ENCODE data around the gene SULF2. TPM values are rescaled to one million over a fixed set of nuclear protein-coding genes. Genes with fewer than 3 reads are reported as not detected.
"Not testable (repeated sequence)": the region's sequence is repeated elsewhere in the genome, so short reads cannot be mapped to it uniquely, and the experiment has no call there.

Gene SULF2
- total RNA-seq: 74.7 TPM

DNA sequence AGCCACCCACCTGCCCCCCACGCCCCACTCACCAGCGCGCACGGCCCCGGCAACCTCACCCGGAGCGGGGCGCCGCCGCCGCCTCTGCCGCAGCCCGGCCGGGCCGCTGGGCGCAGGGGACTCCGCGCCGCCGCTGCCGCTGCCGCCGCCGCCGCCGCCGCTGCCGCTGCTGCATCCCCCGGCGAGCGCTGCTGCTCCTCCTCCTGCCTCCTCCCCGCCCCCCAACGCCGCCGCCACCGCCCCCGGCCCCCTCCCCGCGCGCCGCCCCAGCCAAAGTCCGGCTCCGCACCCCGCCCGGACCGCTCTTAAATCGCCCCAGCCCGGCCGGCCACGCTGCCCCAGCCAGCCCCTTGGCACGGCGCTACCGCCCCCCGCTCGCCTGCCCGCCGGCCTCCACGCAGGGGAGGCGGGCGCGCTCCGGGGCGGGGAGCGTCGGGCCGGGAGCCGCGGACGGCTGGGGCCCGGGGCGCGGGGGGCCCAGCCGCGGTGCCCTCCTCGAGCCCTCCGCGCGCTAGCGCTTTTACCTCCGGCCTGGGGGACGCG is at the start of gene SULF2:
TSS of gene SULF2 (minus strand) at position 171 of the 543 bp plus-strand sequence. CDS start 28,118 bp downstream, outside the sequence.
- no peaks in the 10 kb centered on the region for H3K9me3 ChIP-seq (ENCODE audit: low read depth, low read length)
- peaks cover 43% of the 10 kb centered on the region for H3K27me3 ChIP-seq (ENCODE audit: insufficient read depth, low read length)
- H3K4me1 ChIP-seq (ENCODE audit: insufficient read depth, low read length): peaks cover 35% of the 10 kb centered on the region
- H3K4me3 ChIP-seq (ENCODE audit: low read length): peak within 1 kb of the TSS; percentile 50

DNA sequence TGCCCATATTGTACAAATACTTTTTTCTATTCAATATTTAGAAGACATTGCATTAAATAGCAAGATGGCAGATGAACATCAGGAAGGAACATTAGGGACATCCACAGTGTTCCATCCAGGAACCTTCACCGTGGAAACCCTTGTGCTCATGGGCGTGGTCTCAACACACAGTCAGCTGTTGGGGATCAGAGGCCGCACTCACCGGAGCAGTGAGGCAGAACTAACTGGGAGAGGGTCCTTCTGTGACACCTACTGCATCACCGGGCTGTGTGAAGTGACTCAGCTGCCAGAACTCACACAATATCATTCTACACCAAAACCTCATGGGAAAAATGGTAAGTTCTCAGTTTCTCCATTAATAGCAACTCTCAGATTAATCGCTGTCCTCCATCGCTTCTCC is 46.4 kb upstream of the SULF2 start:
- H3K27me3 ChIP-seq (ENCODE audit: insufficient read depth, low read length); H3K9me3 ChIP-seq (ENCODE audit: low read depth, low read length); H3K4me3 ChIP-seq (ENCODE audit: low read length); H3K4me1 ChIP-seq (ENCODE audit: insufficient read depth, low read length): not testable (repeated sequence)

DNA sequence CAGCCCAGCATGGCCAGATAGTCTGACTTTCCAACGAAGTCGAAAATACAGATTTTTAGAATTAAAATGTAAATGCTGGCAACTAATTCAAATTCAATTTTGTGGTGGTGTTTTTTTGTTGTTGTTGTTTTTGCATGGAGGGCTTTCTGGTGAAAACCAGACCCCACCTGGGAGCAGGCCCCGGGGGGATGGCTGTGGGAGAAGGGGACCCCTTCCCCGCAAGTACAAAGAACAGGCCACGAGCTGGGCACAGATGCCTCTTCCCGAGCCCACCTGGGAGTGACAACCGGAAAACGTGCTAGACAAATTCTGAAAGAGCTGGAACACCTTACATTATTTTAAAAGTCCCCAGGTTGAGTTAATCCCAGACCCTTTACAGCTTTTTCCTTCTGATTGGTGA is 41.4 kb upstream of the SULF2 start:
- not testable (repeated sequence) for H3K4me1 ChIP-seq (ENCODE audit: insufficient read depth, low read length); H3K27me3 ChIP-seq (ENCODE audit: insufficient read depth, low read length); H3K9me3 ChIP-seq (ENCODE audit: low read depth, low read length); H3K4me3 ChIP-seq (ENCODE audit: low read length)

DNA sequence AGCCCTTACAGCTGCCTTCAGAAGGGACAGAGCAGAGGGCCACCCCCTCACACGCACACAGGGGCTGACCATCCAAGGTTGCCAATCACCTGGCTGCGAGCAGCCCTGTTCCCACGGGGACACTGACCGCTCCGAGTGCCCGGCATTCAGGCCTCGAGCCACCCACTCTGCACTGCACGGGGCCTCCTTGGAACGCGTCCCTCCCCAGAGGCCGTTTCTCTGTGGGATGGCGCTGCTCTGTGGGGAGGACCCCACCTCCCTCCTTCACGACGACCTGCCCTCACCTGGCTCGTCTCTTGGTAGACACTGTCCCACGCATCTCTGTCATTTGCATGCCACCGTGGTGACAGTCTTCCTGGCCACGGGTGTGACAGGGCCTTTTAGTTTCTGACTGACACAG is 40.7 kb upstream of the SULF2 start:
- H3K9me3 ChIP-seq (ENCODE audit: low read depth, low read length); H3K4me1 ChIP-seq (ENCODE audit: insufficient read depth, low read length); H3K27me3 ChIP-seq (ENCODE audit: insufficient read depth, low read length); H3K4me3 ChIP-seq (ENCODE audit: low read length): not testable (repeated sequence)

DNA sequence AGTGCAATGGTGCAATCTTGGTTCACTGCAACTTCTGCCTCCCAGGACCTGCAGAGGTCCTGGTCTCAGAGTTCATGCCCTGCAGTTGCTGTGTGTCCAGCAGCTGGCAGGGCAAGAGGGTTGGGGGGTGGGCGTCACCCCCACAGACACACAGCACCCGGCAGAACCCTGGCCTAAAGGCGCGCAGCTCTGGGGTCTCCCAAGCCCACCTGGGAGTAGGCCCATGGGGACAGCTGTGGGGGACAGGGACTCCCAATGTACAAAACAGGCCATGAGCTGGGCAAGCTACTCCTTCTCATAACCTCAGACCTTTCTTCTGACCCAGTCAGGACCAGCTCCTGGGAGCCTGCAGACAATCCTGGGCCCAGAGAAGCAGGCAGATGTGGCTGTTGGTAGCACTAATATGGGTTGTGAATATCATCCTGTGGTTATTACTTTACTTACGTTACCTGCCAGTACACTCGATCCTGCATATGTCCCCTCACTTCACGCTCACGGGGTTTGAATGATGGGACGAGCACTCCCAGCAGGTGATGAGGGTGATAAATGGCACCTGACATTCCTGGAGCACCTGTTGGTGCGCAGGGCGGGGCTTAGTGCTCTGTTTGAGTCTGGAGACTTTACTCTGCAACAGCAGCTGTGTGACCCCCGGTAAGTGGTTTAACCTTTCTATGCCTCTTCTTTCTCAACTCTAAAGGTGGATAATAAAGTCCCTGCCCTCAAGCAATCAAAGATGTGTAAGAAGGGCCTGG is 39.9 kb upstream of the SULF2 start:
- H3K9me3 ChIP-seq (ENCODE audit: low read depth, low read length): no peaks in the 10 kb centered on the region
- no peaks in the 10 kb centered on the region for H3K27me3 ChIP-seq (ENCODE audit: insufficient read depth, low read length)
- H3K4me3 ChIP-seq (ENCODE audit: low read length): no peak overlapping the region
- no peaks in the 10 kb centered on the region for H3K4me1 ChIP-seq (ENCODE audit: insufficient read depth, low read length)

DNA sequence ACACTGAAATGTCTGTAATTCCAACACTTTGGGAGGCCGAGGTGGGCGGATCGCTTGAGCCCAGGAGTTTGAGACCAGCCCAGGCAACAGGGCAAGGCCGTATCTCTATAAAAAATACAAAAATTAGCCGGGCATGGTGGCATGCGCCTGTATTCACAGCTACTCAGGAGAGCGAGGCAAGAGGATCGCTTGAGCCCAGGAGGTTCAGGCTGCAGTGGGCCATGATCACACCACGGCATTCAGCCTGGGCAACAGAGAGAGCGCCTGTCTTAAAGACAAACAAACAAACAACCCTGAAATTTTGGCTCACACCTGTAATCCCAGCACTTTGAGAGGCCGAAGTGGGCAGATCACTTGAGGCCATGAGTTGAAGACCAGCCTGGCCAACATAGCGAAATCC is 38.7 kb upstream of the SULF2 start:
- not testable (repeated sequence) for H3K4me1 ChIP-seq (ENCODE audit: insufficient read depth, low read length); H3K27me3 ChIP-seq (ENCODE audit: insufficient read depth, low read length); H3K9me3 ChIP-seq (ENCODE audit: low read depth, low read length); H3K4me3 ChIP-seq (ENCODE audit: low read length)

DNA sequence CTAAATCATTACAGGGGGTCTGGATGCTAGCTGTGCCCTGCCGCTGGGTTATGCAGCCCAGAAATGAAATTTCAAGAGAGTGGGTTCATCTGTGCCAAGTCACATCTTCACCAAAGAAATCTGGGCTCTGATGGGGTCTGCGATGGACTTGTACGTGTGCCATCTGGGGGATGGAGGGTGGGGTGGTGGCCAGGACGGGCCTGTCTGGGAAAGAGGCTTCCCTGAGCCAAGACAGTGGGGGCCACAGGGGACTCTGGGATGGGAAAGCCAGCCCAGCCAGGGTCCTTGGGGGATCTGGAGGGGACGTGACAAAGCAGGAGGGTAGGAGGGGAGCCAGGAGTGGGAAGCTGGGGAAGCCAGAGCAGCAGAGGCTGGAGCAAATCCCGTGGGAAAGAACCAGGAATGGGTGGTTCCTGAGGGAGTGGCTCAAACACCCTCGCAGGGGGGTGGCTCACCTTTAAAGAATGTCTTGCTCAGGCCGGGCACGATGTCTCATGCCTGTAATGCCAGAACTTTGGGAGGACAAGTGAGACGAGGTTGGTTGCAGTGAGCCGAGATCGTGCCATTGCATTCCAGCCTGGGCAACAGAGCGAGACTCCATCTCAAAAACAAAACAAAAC is 36.3 kb upstream of the SULF2 start:
- Histone ChIP-seq H3K9me3 (ENCODE audit: low read depth, low read length) (no peaks in the 10 kb centered on the region), H3K4me3 (ENCODE audit: low read length) (no peak overlapping the region), H3K4me1 (ENCODE audit: insufficient read depth, low read length) (no peaks in the 10 kb centered on the region), H3K27me3 (ENCODE audit: insufficient read depth, low read length) (no peaks in the 10 kb centered on the region)

DNA sequence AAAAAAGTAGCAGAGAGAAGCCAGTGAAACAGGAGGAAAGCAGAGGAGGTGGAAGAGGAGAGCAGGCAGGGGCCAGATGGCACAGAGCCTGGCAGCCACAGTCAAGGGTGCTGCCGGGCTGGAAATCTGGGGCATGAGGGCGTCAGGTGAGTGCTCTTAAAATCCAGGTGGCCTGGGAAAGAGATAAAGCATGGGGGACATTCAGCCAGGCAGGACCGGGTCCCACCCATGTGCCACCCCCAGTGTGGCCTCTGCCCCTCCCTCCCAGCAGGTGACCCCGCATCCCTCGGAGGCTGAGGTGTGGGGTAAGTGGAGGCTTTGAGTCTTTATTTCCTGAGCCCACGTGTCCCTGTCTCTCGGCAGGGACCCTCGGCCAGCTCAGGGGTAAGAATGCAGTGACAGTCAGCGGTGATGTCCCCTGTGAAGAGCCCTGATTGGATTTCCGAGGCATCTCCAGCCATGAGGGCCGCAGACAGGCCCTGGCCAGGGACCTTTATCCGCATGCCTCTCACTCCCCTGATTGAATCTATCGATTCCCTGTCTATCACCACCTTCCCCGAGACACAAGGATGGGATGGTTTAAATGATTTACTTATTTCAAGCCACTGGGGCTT is 33.8 kb upstream of the SULF2 start:
- H3K9me3 ChIP-seq (ENCODE audit: low read depth, low read length): no peaks in the 10 kb centered on the region
- H3K4me1 ChIP-seq (ENCODE audit: insufficient read depth, low read length): no peaks in the 10 kb centered on the region
- no peak overlapping the region for H3K4me3 ChIP-seq (ENCODE audit: low read length)
- no peaks in the 10 kb centered on the region for H3K27me3 ChIP-seq (ENCODE audit: insufficient read depth, low read length)

DNA sequence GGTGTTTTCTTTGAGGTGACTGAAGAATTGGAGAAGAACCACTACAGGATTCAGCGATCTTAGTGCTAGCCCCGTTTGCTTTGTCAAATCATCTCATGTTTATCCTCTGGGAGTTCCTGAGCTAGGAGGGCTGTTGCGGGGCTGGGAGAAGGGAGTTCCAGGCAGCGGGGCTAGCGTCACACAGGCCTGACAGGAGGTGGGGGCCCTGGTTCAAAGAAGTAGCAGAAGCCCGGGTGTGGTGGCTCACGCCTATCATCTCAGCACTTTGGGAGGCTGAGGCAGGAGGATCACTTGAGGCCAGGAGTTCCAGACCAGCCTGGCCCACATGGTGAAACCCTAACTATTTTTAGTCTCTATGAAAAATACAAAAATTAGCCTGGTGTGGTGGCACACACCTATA is 33.2 kb upstream of the SULF2 start:
- Histone ChIP-seq H3K4me3 (ENCODE audit: low read length) (no peak overlapping the region), H3K9me3 (ENCODE audit: low read depth, low read length) (no peaks in the 10 kb centered on the region), H3K4me1 (ENCODE audit: insufficient read depth, low read length) (no peaks in the 10 kb centered on the region), H3K27me3 (ENCODE audit: insufficient read depth, low read length) (no peaks in the 10 kb centered on the region)

DNA sequence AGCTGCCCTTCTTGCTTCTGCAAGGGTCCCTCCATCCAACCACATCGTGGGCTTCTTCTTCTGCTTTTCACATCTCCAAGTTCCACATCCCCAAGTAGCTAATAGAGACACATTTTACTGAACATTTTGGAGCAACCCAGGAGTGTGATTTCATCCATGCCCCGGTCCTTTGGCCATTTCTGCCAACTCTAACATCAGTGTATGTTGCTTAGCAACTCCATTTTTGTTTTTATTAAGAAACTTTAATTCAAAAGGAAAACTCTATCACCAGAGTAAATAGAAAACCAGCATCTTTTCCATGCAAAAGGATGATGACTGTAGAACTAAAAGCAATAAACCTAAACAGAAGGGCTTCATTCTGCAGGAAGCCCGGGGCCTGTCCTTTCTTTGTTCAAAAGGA is 32.7 kb upstream of the SULF2 start:
- Histone ChIP-seq H3K4me3 (ENCODE audit: low read length) (no peak overlapping the region), H3K27me3 (ENCODE audit: insufficient read depth, low read length) (no peaks in the 10 kb centered on the region), H3K9me3 (ENCODE audit: low read depth, low read length) (no peaks in the 10 kb centered on the region), H3K4me1 (ENCODE audit: insufficient read depth, low read length) (no peaks in the 10 kb centered on the region)

DNA sequence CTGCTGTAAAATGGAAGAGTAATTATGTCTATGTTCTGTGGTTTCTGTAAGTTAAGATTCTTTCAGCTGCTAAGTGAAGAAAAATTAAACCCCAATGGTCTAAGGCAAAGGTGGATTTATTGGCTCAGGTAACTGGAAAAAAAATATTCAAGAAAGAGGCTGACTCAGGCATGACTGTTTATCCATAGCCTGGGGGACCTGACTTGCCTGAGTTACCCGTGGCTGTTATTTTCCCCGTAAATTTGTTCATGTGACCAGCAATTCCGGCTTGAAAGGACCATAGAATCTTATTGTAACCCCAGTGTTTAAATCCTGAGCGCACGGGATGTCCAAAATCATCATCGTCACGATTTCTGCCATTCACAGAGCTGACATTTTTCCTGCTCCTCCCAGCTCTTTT is 32.3 kb upstream of the SULF2 start:
- Histone ChIP-seq H3K4me1 (ENCODE audit: insufficient read depth, low read length) (no peaks in the 10 kb centered on the region), H3K4me3 (ENCODE audit: low read length) (no peak overlapping the region), H3K9me3 (ENCODE audit: low read depth, low read length) (no peaks in the 10 kb centered on the region), H3K27me3 (ENCODE audit: insufficient read depth, low read length) (no peaks in the 10 kb centered on the region)

DNA sequence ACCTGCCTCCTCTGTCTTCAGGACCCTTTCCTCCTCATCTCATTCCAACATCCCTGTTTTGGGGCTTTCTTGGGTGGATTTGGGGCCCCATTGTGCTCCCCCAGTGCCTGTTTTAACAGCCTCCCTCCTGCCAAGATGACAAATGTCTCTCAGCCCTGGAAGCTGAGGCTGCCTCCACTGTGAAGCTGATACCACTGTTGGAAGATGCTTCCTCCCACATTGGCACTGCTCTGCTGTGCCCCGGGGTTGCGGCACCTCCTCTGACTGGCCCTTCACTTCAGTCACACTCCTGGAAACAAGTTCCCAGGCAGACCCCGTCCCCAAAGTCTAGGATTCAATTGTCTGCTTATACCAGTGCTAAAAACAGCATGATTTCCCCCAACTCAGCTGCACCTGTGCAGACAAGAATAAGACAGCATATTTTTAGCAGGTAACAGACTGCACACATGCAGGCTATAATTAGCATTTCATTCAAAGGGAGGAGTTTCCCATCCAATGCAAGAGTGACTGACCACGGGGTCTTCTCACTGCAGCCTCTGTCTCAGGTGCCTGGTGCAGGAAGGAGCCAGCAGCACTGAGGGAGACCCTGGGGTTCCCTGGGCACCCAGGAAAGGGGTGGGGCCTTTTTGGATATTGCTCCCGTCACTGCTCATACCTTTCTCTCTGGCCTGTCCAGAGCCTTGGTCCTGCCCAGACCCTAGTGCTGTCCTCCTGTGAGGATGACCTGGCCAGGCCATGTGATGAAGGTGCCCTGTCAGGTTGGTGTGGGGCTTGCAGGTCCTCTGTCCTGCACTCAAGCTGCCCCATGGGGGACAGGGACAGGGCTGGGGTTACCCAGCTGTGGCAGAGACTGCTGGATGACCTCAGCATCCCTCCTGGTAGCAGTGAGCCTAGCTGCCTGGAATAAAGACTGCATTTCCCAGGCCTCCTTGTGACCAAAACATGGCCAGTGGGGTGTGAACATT is 31.5 kb upstream of the SULF2 start:
- H3K9me3 ChIP-seq (ENCODE audit: low read depth, low read length): no peaks in the 10 kb centered on the region
- peaks cover 3% of the 10 kb centered on the region for H3K27me3 ChIP-seq (ENCODE audit: insufficient read depth, low read length)
- no peaks in the 10 kb centered on the region for H3K4me1 ChIP-seq (ENCODE audit: insufficient read depth, low read length)
- H3K4me3 ChIP-seq (ENCODE audit: low read length): no peak overlapping the region

DNA sequence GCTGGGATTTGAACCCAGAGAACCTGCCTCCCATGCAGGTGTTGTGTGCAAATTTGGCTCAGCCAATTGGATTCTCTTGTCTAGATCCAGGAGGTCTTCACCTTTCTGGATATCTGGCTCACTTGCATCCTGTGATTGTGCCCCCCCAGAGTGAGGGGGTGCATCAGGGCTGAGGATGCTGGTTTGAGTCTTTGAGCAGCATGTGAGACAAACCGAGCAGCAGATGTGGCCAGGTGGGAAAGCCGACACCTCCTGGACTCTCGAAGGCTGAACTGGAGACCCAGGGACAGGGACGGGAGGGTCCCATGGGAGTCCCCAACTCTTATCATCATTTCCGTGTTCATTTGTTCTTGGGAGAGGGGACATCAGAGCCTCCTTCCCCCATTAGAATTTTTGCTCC is 30.6 kb upstream of the SULF2 start:
- Histone ChIP-seq H3K4me3 (ENCODE audit: low read length) (no peak overlapping the region), H3K9me3 (ENCODE audit: low read depth, low read length) (no peaks in the 10 kb centered on the region), H3K4me1 (ENCODE audit: insufficient read depth, low read length) (no peaks in the 10 kb centered on the region), H3K27me3 (ENCODE audit: insufficient read depth, low read length) (peaks cover 6% of the 10 kb centered on the region)

DNA sequence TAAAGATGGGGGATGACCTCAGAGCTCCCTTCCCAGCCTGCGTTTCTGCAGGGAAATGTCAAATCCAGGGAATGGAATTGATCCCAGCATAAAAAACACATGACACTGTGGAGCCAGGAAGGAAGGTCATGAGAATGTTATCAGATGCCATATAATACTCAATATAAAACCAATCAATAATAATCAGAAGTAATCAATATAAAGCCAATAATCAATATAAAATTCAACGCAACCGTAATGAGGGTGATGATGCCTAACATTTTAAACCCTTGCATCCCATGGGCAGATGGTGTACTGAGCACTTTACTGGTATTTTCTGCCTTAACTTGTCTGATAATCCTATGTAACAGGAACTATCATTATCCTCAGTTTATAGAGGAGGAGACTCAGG is 30.1 kb upstream of the SULF2 start:
- Histone ChIP-seq H3K4me3 (ENCODE audit: low read length) (no peak overlapping the region), H3K9me3 (ENCODE audit: low read depth, low read length) (no peaks in the 10 kb centered on the region), H3K4me1 (ENCODE audit: insufficient read depth, low read length) (no peaks in the 10 kb centered on the region), H3K27me3 (ENCODE audit: insufficient read depth, low read length) (peaks cover 6% of the 10 kb centered on the region)

All from mononuclear cell (primary cell).